ENCODE measurements around the gene CASTOR1.
A peak's percentile ranks its signal among the peaks of the same experiment; 100 is the strongest.
"Not testable (repeated sequence)": the region's sequence is repeated elsewhere in the genome, so short reads cannot be mapped to it uniquely, and the experiment has no call there.

Gene CASTOR1

DNA sequence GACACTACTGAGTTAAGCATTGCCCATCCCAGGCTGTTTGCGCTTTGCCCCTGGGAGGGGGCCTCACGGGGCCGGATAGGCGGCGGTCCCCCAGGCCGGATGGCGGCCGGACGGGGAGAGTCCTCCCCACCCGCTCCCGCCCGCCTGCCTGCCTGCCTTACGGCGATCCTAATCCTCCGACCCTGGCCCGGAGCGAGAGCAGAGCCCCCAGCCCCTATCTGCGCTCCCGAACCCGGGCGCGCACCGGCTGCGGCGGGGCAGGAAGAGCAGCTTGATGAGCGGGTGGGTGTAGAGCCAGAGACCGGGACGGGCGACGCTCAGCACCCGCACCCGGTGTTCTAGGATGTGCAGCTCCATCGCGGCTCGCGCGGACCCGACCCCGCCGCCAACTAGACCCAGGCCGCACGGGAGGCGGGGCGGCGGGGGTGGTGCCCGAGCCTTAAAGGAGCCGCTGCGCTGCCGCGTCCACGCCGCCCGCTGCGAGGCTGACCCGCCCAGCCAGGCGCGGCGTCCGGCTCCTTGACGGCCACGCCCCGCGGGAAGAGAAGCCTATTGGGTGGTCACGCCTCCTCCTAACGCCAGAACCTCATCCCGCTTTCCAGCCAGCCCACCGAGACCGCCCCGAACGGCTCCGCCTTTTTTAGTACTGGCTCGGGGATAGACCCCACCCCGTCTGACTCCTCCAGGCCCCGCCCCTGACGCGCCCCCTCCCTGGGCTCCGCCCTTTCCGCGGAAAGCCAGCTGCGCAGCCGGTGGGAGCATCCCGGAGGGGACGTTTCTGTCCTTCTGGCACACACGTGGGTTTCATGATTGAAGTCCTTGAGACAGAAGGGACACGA lies at the start of gene CASTOR1:
CASTOR1 (minus strand) TSS at position 365 of the 839 bp plus-strand sequence; CDS start at position 357, 8 bp downstream.
- peak; percentile 65 to 78 for DNase-seq (ENCODE audit: extremely low read depth in 1 of 2, low read depth in 1 of 2)

DNA sequence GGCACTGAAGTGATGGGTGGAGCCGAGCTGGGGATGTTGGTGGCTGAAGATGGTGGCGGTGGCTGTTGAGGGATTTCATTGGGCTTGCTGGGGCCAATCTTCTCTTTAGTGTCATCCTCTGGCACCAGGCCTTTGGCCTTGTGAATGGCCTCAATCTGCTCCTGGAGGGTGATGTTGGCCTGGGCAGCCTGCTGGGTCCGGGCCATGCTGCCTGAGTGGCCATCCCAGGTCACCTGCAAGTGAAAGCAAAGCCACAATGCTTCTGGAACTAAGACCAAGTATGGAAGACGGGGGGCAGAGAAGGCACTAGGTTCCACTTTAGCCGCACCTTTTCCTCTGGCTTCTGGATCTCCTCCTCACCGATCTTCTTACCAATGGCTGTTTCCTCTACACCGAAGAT lies 49.5 kb upstream of the CASTOR1 start:
- DNase-seq (ENCODE audit: extremely low read depth in 1 of 2, low read depth in 1 of 2) = no peak

DNA sequence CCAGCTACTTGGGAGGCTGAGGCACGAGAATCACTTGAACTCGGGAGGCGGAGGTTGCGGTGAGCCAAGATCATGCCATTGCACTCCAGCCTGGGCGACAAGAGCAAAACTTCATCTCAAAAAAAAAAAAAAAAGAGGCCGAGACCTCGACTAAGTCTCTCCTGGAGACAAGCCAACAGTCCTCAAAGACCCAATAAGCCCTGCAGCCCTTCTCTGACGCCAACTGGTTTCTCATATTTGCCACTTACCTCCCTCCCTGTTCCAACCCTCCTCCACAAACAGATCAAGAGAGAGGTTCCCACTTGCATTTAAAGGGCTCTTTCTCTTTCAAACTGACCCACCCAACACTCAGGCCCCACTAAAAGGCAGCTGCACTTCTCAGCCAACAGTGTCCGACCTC lies 49.0 kb upstream of the CASTOR1 start:
- not testable (repeated sequence) for DNase-seq (ENCODE audit: extremely low read depth in 1 of 2, low read depth in 1 of 2)

DNA sequence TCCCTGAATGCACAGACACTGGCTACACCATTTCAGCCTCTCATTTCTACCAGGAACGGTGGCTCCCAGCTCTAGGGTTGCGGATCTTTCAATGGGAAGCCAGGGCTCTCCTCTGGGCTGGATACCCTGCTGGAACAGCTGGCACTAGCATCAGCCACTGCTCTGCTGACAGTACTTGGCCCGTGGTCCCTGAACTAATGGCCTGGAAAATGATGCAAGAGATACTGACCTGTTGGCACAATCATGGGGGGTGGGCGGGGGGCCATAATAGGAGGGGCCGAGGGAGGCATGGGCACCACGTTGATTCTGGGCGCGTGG lies 48.1 kb upstream of the CASTOR1 start:
- no peak for DNase-seq (ENCODE audit: extremely low read depth in 1 of 2, low read depth in 1 of 2)

DNA sequence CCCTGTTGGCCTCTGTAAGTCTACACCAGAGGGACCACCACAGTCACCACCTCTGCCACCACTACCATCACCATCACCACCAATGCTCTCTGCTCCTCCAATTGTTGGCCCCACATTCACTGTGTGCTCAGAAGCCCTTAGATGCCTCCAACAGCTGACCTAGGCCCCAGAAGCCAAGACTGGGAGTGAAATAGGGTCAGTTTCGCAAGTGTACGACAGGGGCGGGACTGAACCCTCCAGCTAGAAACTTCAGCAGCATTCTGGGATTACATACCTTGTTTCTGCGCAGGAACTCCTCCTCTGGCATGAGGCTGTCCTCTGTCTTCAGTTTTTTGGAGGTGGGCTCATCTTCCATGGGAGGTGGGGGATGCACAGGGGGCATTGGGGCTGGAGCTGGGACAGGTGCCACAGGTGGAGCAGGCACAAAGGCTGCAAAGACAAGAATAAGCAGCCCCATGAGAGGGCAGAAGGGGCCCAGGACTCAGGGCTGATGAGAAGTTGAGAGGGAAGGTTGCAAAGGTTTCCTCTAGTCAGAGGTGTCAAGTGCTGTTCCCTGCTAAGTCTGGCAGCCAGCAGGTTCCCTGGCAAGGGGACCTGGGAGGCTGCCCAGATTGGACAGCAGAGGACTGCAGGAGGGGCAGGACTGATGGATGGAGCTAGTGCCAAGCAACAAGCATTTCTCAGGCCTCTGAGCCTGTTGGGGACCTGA lies 47.6 kb upstream of the CASTOR1 start:
- no peak for DNase-seq (ENCODE audit: extremely low read depth in 1 of 2, low read depth in 1 of 2)

DNA sequence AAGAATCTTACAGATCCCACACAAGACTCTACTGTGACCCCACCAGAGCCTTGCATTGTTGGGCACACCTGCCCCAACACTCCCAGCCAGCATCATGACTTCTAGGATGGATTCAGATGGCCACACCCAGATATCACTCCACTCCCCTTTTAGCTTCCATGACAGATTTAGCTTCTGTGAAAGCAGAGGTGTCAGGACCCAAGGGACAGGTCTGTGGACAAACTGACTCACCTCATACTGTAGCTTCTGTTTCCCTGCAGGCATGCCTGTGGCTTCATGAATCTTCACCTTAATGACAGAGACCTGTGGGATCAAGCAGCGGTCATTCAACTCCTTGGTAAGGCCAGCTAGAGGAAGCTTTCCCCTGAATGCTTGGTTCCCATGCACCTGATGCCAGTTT lies 45.9 kb upstream of the CASTOR1 start:
- no peak for DNase-seq (ENCODE audit: extremely low read depth in 1 of 2, low read depth in 1 of 2)

DNA sequence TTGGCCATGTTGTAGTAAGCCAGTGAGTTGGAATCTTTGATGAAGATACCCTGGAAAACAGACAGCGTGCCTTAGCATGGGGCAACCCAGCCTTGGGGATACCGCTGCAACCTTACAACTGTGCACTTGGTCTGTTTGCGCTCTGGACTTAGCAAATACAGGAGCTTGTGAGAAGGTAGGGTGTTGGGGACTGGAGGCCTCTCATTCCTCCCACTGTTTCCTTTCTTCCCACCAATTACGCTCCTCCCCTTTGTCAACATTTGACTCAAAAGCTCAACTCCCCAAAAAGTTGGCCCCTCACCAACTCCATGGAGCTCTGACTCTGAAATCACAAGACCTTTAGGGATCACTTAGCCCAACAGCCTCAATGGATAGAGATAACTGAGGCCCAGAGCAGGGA lies 45.3 kb upstream of the CASTOR1 start:
- no peak for DNase-seq (ENCODE audit: extremely low read depth in 1 of 2, low read depth in 1 of 2)

DNA sequence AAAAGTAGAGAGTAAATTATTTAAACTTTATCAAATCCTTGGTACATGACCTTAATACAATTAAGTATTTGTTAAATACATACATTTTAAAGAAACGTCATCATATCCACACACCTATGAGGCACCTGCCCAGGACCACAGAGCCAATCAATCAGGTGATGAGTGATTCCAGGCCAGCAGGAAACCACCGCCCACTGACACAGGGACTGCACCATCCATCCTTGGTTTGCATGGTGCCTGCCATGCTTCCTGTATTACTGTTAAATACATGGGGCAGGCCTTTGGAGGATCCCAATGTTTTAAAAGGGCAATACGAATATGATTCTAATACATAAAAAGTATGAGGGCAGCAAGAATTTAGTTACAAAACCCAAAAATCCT lies 44.4 kb upstream of the CASTOR1 start:
- DNase-seq (ENCODE audit: extremely low read depth in 1 of 2, low read depth in 1 of 2) = no peak

DNA sequence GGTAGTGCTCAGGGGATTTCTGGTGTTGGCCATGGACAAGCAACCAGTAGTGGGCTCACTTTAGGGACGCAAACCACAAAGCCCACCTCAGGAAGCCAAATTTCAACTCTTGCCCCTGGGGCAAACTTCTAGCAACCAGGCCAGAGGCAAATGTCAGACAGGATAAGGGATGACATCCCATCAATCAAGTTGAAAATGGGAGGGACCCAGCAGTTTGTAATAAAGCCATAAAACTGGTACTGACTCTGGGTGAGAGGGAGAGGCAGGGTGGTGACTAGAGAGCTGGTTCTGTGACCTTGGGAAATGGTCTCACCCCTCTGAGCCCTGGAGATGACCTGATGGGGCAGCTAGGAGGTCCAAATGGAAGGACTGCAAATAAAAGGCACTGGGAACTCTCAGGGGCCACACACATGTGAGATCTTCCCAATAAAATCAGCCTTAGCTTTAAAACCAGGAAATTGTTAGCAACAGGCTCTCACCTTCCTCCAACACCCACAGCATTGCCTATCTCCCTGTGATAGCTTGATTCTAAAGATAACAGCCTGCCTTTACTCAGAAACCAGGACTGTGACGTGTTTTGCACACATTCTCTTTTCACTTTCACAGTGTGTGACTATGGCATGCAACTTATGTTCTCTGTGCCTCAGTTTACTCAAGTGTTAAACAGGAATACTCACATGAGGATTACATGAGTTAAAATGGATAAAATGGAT lies 43.8 kb upstream of the CASTOR1 start:
- DNase-seq (ENCODE audit: extremely low read depth in 1 of 2, low read depth in 1 of 2) = no peak

DNA sequence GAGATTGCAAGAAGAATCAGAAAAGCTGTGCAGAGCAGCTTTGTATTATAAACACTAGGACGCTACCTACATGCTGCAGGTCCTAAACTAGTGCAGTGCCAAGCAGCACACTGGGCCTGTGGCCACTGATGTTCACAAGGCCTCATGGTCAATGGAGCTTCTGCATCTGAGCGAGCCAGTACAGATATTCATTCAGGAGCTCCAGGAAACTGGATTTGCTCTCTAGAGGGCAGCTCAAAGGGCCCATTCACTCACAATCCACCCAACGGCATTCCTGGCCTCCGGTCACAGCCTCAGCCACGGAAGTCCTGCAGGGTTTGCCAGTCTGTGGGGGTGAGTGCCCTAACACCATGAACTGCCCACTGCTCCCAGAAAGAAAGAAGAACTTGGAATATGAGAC lies 43.2 kb upstream of the CASTOR1 start:
- DNase-seq (ENCODE audit: extremely low read depth in 1 of 2, low read depth in 1 of 2) = no peak

DNA sequence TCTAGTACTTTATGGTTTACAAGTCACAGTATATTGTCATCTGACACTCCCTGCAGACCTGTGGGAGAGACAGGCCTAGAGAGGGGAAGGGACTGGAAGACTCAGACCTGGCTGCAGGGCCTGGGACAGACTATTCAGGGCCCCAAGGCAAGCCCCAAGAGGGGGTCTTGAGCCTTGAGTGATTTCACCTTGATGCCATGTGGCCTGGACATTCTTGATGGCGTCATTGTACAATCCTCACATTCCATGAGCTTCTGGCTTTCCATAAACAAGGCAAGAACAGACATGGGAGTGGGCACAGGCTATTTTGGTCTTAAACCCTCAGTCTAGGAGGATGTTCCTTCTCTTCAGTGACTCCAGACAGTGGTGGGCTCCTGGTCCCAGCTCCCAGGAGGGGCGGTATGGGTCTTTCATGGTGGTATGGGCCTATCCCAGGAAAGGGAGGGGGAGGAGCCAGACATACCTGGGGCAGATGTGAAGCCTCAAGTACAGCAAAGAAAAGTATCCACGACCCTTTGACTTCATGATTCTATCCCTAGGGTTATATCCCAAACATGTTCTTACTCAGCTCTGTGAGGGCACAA lies 39.3 kb upstream of the CASTOR1 start:
- no peak for DNase-seq (ENCODE audit: extremely low read depth in 1 of 2, low read depth in 1 of 2)

DNA sequence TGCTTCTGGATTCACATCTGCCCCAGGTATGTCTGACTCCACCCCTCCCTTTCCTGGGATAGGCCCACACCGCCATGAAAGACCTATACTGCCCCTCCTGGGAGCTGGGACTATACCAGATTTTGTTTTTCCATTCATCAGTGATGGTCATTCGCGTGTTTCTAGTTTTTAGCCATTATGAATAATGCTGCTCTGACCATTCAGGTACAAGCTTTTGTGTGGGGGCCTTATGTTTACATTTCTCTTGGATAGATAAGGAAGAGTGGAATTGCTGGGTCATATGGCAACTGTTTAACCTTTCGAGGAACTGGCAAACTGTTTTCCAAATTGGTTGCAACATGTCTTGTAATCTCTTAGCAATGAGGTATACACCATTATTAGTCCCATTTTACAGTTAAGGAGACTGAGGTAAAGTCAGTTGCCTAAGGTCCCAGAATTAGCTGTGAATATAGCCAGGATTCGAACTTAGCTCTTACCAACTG lies 38.6 kb upstream of the CASTOR1 start:
- DNase-seq (ENCODE audit: extremely low read depth in 1 of 2, low read depth in 1 of 2) = no peak

DNA sequence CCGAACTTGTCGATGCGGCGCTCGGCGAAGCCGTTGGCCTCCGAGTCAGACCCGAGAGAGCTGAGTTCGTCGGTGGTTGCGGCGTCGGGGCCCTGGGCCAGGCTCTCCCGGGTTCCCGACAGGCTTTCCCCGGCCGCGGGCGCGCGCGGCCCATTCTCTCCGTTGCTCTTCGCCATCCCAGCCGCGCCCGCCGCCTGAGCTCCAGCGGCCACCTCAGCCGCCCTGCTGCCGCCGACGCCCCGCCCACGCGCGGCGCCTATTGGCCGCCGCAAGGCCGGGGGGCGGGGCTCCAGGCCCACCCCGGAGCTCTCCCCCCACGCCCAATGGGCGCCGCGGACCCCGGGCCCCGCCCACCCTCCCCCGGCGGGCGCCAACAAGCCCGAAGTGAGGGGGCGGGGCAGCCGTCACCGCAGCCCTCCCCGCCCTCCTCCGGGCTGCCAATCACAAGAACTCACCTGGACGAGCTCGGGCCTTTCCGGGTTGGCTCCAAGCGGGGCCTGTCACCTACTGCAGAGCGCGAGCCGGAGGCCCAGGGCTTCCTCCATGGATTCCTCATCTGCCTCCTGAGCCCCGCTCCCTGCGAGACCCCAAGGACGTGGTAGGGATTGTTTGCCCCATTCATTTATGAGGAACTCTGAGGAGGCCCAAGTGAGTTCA lies 37.5 kb upstream of the CASTOR1 start, which contains the start of gene TBC1D10A:
TBC1D10A (minus strand) TSS at position 236 of the 657 bp plus-strand sequence; CDS start at position 176, 60 bp downstream.
- DNase-seq (ENCODE audit: extremely low read depth in 1 of 2, low read depth in 1 of 2) = peak; percentile 82 to 91

DNA sequence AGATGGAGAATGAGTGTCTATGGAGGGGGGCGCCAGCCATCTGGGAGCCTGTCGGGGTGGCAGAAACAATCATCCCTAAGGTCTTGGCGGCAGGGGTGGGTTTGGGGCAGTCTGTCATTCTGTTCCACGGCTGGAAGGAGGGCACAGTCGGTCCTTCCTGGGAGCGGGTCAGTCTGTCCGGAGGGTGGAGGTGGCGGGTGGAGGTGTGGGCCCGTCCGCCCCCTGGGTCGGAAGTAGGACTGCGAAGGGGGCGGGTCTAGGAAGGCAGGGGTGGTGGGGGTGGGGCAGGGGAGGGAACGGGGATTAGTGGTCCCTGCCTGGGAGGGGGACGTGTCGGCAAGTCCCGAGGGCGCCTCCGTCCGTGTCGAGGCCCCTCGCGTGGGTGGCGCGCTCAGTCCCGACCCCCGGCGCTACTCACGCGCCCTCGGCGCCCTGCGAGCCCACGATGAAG lies 37.0 kb upstream of the CASTOR1 start:
- no peak for DNase-seq (ENCODE audit: extremely low read depth in 1 of 2, low read depth in 1 of 2)

DNA sequence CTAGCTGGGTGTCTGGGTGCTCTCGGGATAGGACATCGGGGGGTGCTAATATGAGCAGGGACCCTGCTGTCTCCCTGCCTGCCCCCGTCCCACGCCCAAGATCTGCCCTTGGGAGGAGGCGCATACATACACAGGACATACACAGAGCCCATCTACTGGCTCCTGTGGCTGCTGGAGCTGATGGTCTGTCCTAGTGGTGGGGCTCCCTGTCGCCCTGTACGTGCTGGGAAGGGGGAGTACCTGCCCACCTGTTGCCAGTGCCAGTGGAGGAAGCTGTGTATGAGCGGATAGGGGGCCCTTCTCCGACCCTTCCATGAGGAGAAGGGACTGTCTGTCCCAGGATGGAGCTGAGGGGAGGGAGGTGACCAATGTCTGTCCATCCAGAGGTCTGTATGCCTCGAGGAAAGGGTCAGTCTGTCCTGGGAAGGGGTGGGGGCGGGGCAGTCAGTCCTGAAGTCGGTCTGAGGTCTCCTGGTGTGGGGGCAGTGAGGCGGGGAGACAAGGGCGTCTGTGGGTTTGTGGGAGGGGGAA lies 36.5 kb upstream of the CASTOR1 start:
- DNase-seq (ENCODE audit: extremely low read depth in 1 of 2, low read depth in 1 of 2) = no peak

DNA sequence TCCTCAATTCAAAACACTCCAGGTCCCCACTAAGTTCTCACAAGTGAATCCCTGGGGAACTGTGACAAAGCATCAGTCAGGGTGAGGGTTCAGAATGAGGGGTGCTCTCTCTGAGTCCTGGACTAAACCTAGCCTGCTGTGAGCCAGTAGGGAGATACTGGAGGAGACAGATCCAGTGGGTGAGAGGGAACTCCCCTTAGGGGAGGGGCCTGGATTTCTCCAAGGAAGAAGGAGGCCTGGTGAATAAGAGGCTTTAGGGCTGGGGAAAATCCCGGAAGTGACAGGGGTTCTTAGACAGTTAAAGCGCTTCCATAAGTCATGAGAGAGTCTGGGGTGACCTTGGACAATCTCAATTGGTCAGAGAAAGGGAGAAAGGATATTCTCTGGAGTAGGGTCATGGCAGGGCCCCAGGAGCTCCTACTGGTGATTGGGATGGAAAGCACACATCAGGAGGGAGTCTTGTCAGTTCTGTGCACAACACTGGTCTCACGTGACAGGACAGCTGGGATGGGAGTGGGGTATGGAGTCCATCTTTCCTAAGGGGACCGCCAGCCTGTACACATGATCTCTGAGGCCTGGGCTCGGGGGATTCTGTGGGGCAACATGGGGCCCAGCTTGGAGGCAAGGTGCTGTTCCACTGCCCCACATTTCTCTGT lies 35.9 kb upstream of the CASTOR1 start:
- DNase-seq (ENCODE audit: extremely low read depth in 1 of 2, low read depth in 1 of 2) = no peak

DNA sequence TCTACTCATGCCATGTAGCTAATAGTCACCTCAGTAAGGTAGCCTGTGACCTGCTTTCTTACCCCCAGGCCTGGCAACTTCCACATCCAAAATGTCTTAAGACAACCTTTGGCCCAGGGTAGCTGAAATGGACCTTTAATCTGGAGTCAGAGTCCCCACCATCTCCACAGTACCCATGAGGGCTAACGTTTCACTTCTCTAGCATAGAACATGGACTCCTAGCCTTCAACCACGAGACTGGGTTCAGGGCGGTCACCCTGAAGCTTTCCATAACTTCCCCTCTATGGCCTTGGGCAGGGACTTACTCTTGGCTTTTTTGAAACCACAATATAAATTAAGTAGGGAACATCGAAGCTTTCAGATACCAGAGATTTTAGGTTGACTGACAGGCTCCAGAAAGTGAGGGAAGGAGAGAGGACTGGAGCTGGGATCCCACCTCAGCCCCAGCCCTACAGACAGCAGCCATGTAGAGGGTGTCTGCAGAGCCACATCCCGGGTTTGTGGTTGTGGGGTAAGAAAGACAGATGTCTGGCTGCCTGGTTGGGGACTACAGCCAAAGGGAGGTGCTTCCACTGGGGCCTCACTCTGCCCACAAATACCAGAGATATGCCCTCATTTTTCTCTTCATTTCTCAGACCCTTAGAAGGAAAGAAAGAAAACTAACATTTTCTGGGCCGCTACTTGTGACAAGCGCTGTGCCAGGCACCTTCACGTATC lies 34.9 kb upstream of the CASTOR1 start:
- peak in 1 of 2 donors; percentile 17 for DNase-seq (ENCODE audit: extremely low read depth in 1 of 2, low read depth in 1 of 2)

DNA sequence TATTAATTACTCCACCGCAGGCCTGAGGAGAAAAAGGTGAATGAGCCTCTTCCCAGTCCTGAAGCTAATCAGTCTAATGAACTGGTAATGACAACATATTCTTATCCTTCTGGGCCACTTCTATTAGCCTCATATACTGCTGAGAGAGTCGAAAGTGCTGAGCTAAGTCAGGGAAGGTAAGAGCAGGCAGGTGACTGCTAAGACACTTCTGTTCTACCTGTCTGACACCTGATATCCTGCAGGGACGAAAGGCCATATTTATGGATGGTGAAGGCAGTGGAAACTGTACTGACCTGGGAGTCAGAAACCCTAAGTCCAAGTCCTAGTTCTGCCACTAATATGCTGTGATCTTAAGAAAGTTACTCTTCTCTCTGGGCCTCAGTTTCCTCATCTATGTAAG lies 33.9 kb upstream of the CASTOR1 start:
- no peak for DNase-seq (ENCODE audit: extremely low read depth in 1 of 2, low read depth in 1 of 2)

DNA sequence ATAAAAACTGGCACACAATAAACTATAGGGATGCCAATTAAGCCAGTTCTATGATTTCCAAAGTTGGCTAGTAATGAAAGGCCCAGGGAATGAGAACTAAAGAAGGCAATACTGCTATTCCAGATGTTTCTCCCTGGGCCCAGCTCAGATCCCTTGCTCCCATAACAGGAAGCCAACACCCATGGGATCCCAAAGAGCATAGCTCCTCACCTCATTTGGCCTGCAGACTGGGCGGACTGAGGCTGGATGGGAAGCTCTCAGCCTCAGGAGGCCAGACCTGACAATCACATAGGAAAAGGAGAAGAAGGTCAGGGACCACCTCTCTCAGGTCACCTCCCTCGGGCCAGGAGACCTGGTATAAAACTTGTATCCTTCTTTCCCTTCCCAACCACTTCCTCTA lies 32.2 kb upstream of the CASTOR1 start:
- DNase-seq (ENCODE audit: extremely low read depth in 1 of 2, low read depth in 1 of 2) = no peak

Data from activated CD8-positive, alpha-beta memory T cell treated with anti-CD3 and anti-CD28 coated beads for 1 hour (primary cell).